IMR-90 (cell line): Measurements from ENCODE around the gene ADAM15. TPM values are rescaled to one million over a fixed set of nuclear protein-coding genes. Genes with fewer than 3 reads are reported as not detected.

ENCODE experiments used
- ATAC-seq: fragments of 200-7000 bp; cut with Tn5 transposase; 2 replicates; pipeline ENCODE4 v1.9.1; 2020; ENCODE audit warnings: low read depth, mild to moderate bottlenecking, moderate library complexity
- BruUV-seq: library from RNA; stranded (reverse); fragments of 400-500 nt; replicated peaks from 2 replicates; lab custom pipeline; 2021; lab: Mats Ljungman, UMichigan
- CTCF ChIA-PET: fragments of 300-600 bp; formaldehyde crosslinking; extraction: SDS; loops from one replicate; lab custom pipeline; 2021; ENCODE audit warnings: antibody characterized with exemption; lab: Yijun Ruan, JAX
- POLR2A ChIA-PET: fragments of 300-600 bp; sonication (Branson Sonifier 250); formaldehyde crosslinking; loops from one replicate; lab custom pipeline; 2022; ENCODE audit warnings: antibody characterized with exemption; ENCODE audit not compliant: unreplicated experiment; lab: Charles Lee
- DNase-seq: peaks from one replicate; pipeline ENCODE4 v3.0.0; 2013
- H2AFZ ChIP-seq: replicated peaks from 2 replicates; pipeline ENCODE3; 2013; ENCODE audit warnings: low read length, mild to moderate bottlenecking; ENCODE audit not compliant: poor library complexity
- H2AK5ac ChIP-seq: 2 replicates; pipeline ENCODE4 v1.6.1; 2013; ENCODE audit warnings: low read depth, low read length, inconsistent platforms
- H2AK9ac ChIP-seq: replicated peaks from 2 replicates; pipeline ENCODE3; 2013; ENCODE audit warnings: mild to moderate bottlenecking, low read depth, low read length, moderate library complexity; ENCODE audit not compliant: poor library complexity
- H2BK120ac ChIP-seq: 2 replicates; pipeline ENCODE4 v1.6.1; 2013; ENCODE audit warnings: low read depth, low read length, inconsistent platforms
- H2BK15ac ChIP-seq: 3 replicates; pipeline ENCODE4 v1.6.1; 2013; ENCODE audit warnings: low read depth, low read length, inconsistent platforms
- H2BK20ac ChIP-seq: 2 replicates; pipeline ENCODE4 v1.6.1; 2013; ENCODE audit warnings: low read depth, mild to moderate bottlenecking, inconsistent platforms, low read length, moderate library complexity
- H2BK5ac ChIP-seq: 2 replicates; pipeline ENCODE4 v1.6.1; 2013; ENCODE audit warnings: mild to moderate bottlenecking, low read depth, low read length, inconsistent platforms; ENCODE audit not compliant: poor library complexity, severe bottlenecking
- H3K14ac ChIP-seq: replicated peaks from 2 replicates; pipeline ENCODE4 v1.6.1; 2013; ENCODE audit warnings: low read depth, low read length, inconsistent platforms
- H3K18ac ChIP-seq: 2 replicates; pipeline ENCODE4 v1.6.1; 2013; ENCODE audit warnings: low read depth, low read length, control low read depth
- H3K23ac ChIP-seq: 2 replicates; pipeline ENCODE4 v1.6.1; 2013; ENCODE audit warnings: low read depth, low read length, inconsistent platforms
- H3K27ac ChIP-seq: 2 replicates; pipeline ENCODE4 v1.5.1; 2013; ENCODE audit warnings: mild to moderate bottlenecking, control low read depth, low read length; ENCODE audit not compliant: insufficient read depth
- H3K27me3 ChIP-seq: 2 replicates; pipeline ENCODE4 v1.6.1; 2013; ENCODE audit warnings: low read length; ENCODE audit not compliant: control insufficient read depth, insufficient read depth
- H3K36me3 ChIP-seq: 2 replicates; pipeline ENCODE4 v1.6.1; 2013; ENCODE audit warnings: low read length, mixed read lengths; ENCODE audit not compliant: control insufficient read depth, insufficient read depth
- H3K4ac ChIP-seq: 2 replicates; pipeline ENCODE4 v1.6.1; 2013; ENCODE audit warnings: low read depth, low read length, inconsistent platforms
- H3K4me1 ChIP-seq: 2 replicates; pipeline ENCODE4 v1.6.1; 2013; ENCODE audit warnings: low read length, mixed read lengths; ENCODE audit not compliant: control insufficient read depth, insufficient read depth
- H3K4me2 ChIP-seq: 2 replicates; pipeline ENCODE4 v1.6.1; 2013; ENCODE audit warnings: low read depth, mild to moderate bottlenecking, control low read depth, low read length, moderate library complexity
- H3K4me3 ChIP-seq: 2 replicates; pipeline ENCODE4 v1.5.1; 2013; ENCODE audit warnings: low read depth, mild to moderate bottlenecking, control low read depth, low read length, moderate library complexity; ENCODE audit not compliant: insufficient read depth
- H3K56ac ChIP-seq: 2 replicates; pipeline ENCODE4 v1.6.1; 2013; ENCODE audit warnings: low read length, inconsistent platforms; ENCODE audit not compliant: insufficient read depth; ENCODE audit errors: extremely low read depth
- H3K79me1 ChIP-seq, 2 experiments: 2 replicates each; pipeline ENCODE4 v1.6.1; 2013; ENCODE audit warnings: low read length in 2 of 2, inconsistent platforms in 1 of 2, low read depth in 1 of 2
- H3K9ac ChIP-seq: 2 replicates; pipeline ENCODE4 v1.6.1; 2013; ENCODE audit warnings: low read depth, low read length, control low read depth
- H3K9me1 ChIP-seq: 2 replicates; pipeline ENCODE4 v1.6.1; 2013; ENCODE audit warnings: low read length, inconsistent platforms; ENCODE audit not compliant: insufficient read depth
- H3K9me3 ChIP-seq: 2 replicates; pipeline ENCODE4 v1.6.1; 2013; ENCODE audit warnings: low read length; ENCODE audit not compliant: control insufficient read depth, insufficient read depth
- H4K20me1 ChIP-seq: 2 replicates; pipeline ENCODE4 v1.6.1; 2013; ENCODE audit warnings: low read length, inconsistent platforms; ENCODE audit not compliant: insufficient read depth
- H4K5ac ChIP-seq: 2 replicates; pipeline ENCODE4 v1.6.1; 2013; ENCODE audit warnings: mild to moderate bottlenecking, low read depth, low read length, control low read depth
- H4K8ac ChIP-seq, 2 experiments: 2 replicates each; pipeline ENCODE4 v1.6.1; 2013; ENCODE audit warnings: low read depth in 2 of 2, low read length in 2 of 2, control low read depth in 1 of 2, inconsistent platforms in 1 of 2
- H4K91ac ChIP-seq: 2 replicates; pipeline ENCODE4 v1.6.1; 2013; ENCODE audit warnings: low read depth, low read length, inconsistent platforms; ENCODE audit not compliant: insufficient read depth
- BHLHE40 ChIP-seq: fragments of 150-350 bp; IDR thresholded peaks from 2 replicates; pipeline ENCODE4 v1.6.1; 2016; ENCODE audit warnings: mild to moderate bottlenecking, low read depth, low read length
- CTCF ChIP-seq: conservative IDR thresholded peaks from 2 replicates; pipeline ENCODE4 v1.5.1; 2012; ENCODE audit warnings: mild to moderate bottlenecking, low read depth, low read length, improper control_type of control experiment
- ELK1 ChIP-seq: fragments of 150-350 bp; IDR thresholded peaks from 2 replicates; pipeline ENCODE4 v1.6.1; 2016; ENCODE audit warnings: low read depth, mild to moderate bottlenecking, low read length, moderate library complexity, borderline replicate concordance
- FOS ChIP-seq: fragments of 150-350 bp; IDR thresholded peaks from 2 replicates; pipeline ENCODE4 v1.6.1; 2016; ENCODE audit warnings: low read depth, low read length
- MAFK ChIP-seq: IDR thresholded peaks from 2 replicates; pipeline ENCODE4 v1.6.1; 2012; ENCODE audit warnings: low read depth, low read length, improper control_type of control experiment
- POLR2A ChIP-seq: IDR thresholded peaks from 2 replicates; pipeline ENCODE4 v1.6.1; 2012; ENCODE audit warnings: mild to moderate bottlenecking, low read depth, low read length
- RAD21 ChIP-seq: IDR thresholded peaks from 2 replicates; pipeline ENCODE4 v1.6.1; 2012; ENCODE audit warnings: low read length, improper control_type of control experiment
- SMC3 ChIP-seq: fragments of 150-350 bp; IDR thresholded peaks from 2 replicates; pipeline ENCODE4 v1.6.1; 2016; ENCODE audit warnings: low read depth, mild to moderate bottlenecking, antibody characterized with exemption, low read length, moderate library complexity
- WGBS, 2 experiments: methylation state at CpG; one replicate each; pipeline versions ENCODE4 v1.1.5 to v1.1.7; 2013; ENCODE audit warnings: missing lambda C conversion rate in 2 of 2; ENCODE audit not compliant: insufficient read length in 1 of 2; ENCODE audit errors: extremely low coverage in 2 of 2; 5-methylcytosine and 5-hydroxymethylcytosine counted together
- dilution Hi-C: fragments of 300-500 bp; cut with HindIII; formaldehyde crosslinking; loops from one replicate; pipeline ENCODE4 v1.14.3; 2018; ENCODE audit warnings: low sequenced_read_pairs; ENCODE audit not compliant: unreplicated experiment
- in situ Hi-C: fragments of 300-500 bp; cut with MboI; formaldehyde crosslinking; loops from 3 replicates; pipeline ENCODE4 v1.14.3; 2019; ENCODE audit warnings: low sequenced_read_pairs, inconsistent platforms, mixed read lengths
- intact Hi-C: fragments of 100-400 bp; cut with micrococcal nuclease; formaldehyde crosslinking; loops from 2 replicates; pipeline ENCODE4 v1.10.0; 2022
- polyA plus RNA-seq, 3 experiments: library from polyadenylated mRNA; depleted of rRNA; stranded (reverse); fragments of >200 nt; gene quantifications; 2 replicates each; pipeline ENCODE4 v1.2.3, GENCODE V29; 2012; ENCODE audit warnings: low replicate concordance in 1 of 3
- total RNA-seq: library from RNA; depleted of rRNA; stranded (reverse); fragments of >200 nt; gene quantifications from 2 replicates; pipeline ENCODE4 v1.2.3, GENCODE V29; 2012

The ADAM15 gene
- total and polyA plus RNA-seq, 2 of the 4 experiments (the other 2 are of a cell fraction), result 25.6 to 52.4 TPM

GRCh38 chr1:155044812-155045657 is 6.1 kb upstream of the ADAM15 start:
- WGBS, 2 experiments, result 64% methylated on average over 3 of the region's 7 CpGs; no CpG with 5 or more reads in 1 of the 2 experiments
- DNase-seq (peak; percentile 75), ATAC-seq (peak; percentile 98)
- Histone ChIP-seq H4K91ac (no peak overlapping the region), H2AK9ac (peak overlapping the region; percentile 71), H2BK5ac (no peak overlapping the region), H3K18ac (no peak overlapping the region), H3K9me1 (peaks cover 7% of the 10 kb centered on the region; the same call in 1 of the 2 replicates), H4K20me1 (no peaks in the 10 kb centered on the region; the same call in 1 of the 2 replicates), H3K36me3 (no peaks in the 10 kb centered on the region), H2BK120ac (no peak overlapping the region), H3K27ac (no peak overlapping the region), H3K23ac (no peak overlapping the region), H4K8ac (no peak overlapping the region), H4K5ac (no peak overlapping the region), H3K27me3 (peaks cover 12% of the 10 kb centered on the region; the same call in 1 of the 2 replicates), H3K4ac (0 out of 2 replicates have a peak overlapping the region, but pooled peaks have one; percentile 34), H3K9me3 (no peaks in the 10 kb centered on the region), H3K79me1 (no peaks in the 10 kb centered on the region), H3K4me3 (no peak overlapping the region), H3K9ac (no peak overlapping the region), H2BK20ac (no peak overlapping the region), H2AFZ (peak overlapping the region; percentile 81), H3K4me1 (peaks cover 8% of the 10 kb centered on the region), H2AK5ac (peak overlapping the region; percentile 40; the same call in 1 of the 2 replicates), H3K56ac (no peak overlapping the region), H3K4me2 (no peak overlapping the region), H2BK15ac (no peak overlapping the region), H3K14ac (no peak overlapping the region)
- TF ChIP-seq ELK1 (no peak), RAD21 (peak; percentile 74), SMC3 (peak; percentile 78), POLR2A (no peak), FOS (no peak), MAFK (no peak), CTCF (peak; percentile 82), BHLHE40 (no peak)
- POLR2A ChIA-PET, result interaction anchor here (0.6 kb wide), 1 partner anchor 1104 kb away, joined by 10 read pairs; no protein-coding TSS in a partner anchor
- dilution Hi-C loops (no loop called here), in situ Hi-C loops (no loop called here), intact Hi-C loops (loop anchor here (1.0 kb wide), 1 partner anchor 39 kb away; no protein-coding TSS in a partner anchor)
- no TSS peak for BruUV-seq
- CTCF ChIA-PET, result interaction anchor here (0.8 to 2.4 kb wide), 8 partner anchors 10 to 46 kb away, joined by 3 to 12 read pairs (median 4); no protein-coding TSS in a partner anchor
